ENCODE measurements around the gene MYH8.

GRCh38 chr17:10370016-10370608, 51.6 kb downstream of the MYH8 start:
- TF ChIP-seq, protein P1, sequence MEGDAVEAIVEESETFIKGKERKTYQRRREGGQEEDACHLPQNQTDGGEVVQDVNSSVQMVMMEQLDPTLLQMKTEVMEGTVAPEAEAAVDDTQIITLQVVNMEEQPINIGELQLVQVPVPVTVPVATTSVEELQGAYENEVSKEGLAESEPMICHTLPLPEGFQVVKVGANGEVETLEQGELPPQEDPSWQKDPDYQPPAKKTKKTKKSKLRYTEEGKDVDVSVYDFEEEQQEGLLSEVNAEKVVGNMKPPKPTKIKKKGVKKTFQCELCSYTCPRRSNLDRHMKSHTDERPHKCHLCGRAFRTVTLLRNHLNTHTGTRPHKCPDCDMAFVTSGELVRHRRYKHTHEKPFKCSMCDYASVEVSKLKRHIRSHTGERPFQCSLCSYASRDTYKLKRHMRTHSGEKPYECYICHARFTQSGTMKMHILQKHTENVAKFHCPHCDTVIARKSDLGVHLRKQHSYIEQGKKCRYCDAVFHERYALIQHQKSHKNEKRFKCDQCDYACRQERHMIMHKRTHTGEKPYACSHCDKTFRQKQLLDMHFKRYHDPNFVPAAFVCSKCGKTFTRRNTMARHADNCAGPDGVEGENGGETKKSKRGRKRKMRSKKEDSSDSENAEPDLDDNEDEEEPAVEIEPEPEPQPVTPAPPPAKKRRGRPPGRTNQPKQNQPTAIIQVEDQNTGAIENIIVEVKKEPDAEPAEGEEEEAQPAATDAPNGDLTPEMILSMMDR (conservative IDR thresholded peaks at IDR 0.05; ENCODE audit: low read depth in 2 of 2), result no peak
- TF ChIP-seq POLR2AphosphoS5 (IDR thresholded peaks at IDR 0.05; ENCODE audit: low read depth) (no peak), ETS1 (IDR thresholded peaks at IDR 0.05) (no peak), EZH2phosphoT487 (IDR thresholded peaks at IDR 0.05; ENCODE audit: unreplicated experiment) (no peak), EZH2 (IDR thresholded peaks at IDR 0.05; ENCODE audit: low read depth, unreplicated experiment) (no peak), ZNF462 (CRISPR knock-in tag; IDR thresholded peaks at IDR 0.05) (no peak)
- TF ChIP-seq, protein P2, sequence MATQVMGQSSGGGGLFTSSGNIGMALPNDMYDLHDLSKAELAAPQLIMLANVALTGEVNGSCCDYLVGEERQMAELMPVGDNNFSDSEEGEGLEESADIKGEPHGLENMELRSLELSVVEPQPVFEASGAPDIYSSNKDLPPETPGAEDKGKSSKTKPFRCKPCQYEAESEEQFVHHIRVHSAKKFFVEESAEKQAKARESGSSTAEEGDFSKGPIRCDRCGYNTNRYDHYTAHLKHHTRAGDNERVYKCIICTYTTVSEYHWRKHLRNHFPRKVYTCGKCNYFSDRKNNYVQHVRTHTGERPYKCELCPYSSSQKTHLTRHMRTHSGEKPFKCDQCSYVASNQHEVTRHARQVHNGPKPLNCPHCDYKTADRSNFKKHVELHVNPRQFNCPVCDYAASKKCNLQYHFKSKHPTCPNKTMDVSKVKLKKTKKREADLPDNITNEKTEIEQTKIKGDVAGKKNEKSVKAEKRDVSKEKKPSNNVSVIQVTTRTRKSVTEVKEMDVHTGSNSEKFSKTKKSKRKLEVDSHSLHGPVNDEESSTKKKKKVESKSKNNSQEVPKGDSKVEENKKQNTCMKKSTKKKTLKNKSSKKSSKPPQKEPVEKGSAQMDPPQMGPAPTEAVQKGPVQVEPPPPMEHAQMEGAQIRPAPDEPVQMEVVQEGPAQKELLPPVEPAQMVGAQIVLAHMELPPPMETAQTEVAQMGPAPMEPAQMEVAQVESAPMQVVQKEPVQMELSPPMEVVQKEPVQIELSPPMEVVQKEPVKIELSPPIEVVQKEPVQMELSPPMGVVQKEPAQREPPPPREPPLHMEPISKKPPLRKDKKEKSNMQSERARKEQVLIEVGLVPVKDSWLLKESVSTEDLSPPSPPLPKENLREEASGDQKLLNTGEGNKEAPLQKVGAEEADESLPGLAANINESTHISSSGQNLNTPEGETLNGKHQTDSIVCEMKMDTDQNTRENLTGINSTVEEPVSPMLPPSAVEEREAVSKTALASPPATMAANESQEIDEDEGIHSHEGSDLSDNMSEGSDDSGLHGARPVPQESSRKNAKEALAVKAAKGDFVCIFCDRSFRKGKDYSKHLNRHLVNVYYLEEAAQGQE (IDR thresholded peaks at IDR 0.05; ENCODE audit: unreplicated experiment), result no peak
